GM21528 (cell line): ENCODE data around the gene EGR1.
"Not testable (repeated sequence)": the region's sequence is repeated elsewhere in the genome, so short reads cannot be mapped to it uniquely, and the experiment has no call there.

Experiments
- ATAC-seq: cut with Tn5 transposase; IDR thresholded peaks from one replicate; pipeline ENCODE4 v1.9.1; 2021; ENCODE audit warnings: mild to moderate bottlenecking, moderate library complexity; ENCODE audit not compliant: unreplicated experiment, low FRiP score

Gene EGR1

GRCh38 chr5:138504799-138505198 is 39.5 kb downstream of the EGR1 start:
- ATAC-seq: no peak

- no peak for ATAC-seq
These were observed 41.4 kb downstream of the EGR1 start for GRCh38 chr5:138506370-138507306.

- ATAC-seq: not testable (repeated sequence)
These were observed 42.2 kb downstream of the EGR1 start for GRCh38 chr5:138507485-138507884.

DNA sequence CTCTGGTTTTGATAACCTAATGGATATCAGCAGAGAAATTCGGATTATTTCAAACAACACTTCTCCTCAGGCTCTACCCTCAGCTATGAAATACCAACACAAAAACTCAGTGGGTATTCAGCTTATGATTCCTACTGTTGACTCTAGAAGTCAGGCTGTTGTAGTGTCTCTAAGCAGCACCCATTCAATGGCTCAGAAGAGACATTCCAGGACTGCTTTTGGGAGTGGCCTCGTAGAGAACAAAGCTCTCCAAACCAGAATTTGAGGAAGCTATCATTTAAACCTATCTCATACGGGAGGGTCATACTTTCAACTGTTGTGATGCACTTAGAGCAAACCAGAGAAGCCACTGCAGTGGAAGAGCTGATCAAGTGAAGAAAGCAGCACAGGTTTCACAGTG is 43.7 kb downstream of the EGR1 start:
- ATAC-seq: no peak

DNA sequence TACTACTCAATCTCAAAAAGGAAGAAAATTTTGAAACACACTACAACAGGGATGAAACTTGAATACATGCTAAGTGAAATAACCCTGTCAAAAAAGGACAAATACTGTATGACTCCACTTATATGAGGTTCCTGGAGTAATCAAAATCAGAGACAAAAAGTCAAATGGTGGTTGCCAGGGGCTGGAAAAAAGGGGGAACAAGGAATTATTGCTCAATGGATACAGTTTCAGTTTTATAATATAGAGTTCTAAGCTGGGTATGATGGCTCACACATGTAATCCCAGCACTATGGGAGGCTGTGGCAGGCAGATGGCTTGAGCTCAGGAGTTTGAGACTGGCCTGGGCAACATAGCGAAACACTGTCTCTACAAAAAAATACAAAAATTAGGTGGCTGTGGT is 48.7 kb downstream of the EGR1 start:
- no peak for ATAC-seq

DNA sequence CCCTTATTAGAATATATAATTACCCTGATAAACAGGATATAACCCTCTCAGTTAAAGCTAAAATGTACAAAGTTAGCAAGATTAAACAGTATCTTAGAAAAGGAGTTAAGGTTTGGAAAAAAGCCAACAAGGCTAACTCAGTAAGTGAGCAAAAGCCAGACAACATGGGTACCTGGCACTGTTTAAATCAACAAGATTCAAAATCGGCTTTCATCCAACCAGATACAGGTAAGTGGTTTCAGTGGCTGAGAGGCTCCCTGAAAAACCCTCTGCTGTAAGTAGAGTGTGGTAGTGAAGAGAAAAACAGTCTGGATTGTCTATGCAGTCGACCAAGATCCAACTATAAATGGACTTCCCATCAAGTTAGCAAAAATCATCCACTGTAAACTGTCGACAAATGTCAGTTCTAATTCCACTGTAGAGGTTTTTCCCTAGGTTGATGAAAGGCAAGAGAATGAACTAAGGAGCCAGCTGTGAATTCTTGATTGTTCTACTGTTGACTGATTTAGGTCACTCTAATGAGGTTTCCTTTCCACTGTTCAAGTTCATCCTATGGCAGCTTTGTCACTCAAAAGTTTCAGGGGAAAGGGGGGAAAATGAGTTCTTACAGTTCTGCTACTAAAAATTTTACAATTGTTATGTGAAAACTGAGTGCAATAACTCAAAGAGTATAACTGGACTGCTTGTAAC is 50.4 kb downstream of the EGR1 start:
- no peak for ATAC-seq

GRCh38 chr5:138517437-138517836 is 52.2 kb downstream of the EGR1 start:
- no peak for ATAC-seq
